ENCODE results near the gene RRP36.

- TF ChIP-seq CTCF (IDR thresholded peaks at IDR 0.05) (no peak), POLR2A (IDR thresholded peaks at IDR 0.05) (no peak), POLR2AphosphoS5 (IDR thresholded peaks at IDR 0.05) (no peak), EP300 (IDR thresholded peaks at IDR 0.05; ENCODE audit: low read depth) (no peak)
These were observed 8.2 kb upstream of the RRP36 start for GRCh38 chr6:43013097-43013842.

Measured in transverse colon (tissue), 4 donors.